ENCODE data around the gene SERPINB6.
"Not testable (repeated sequence)": the region's sequence is repeated elsewhere in the genome, so short reads cannot be mapped to it uniquely, and the experiment has no call there.

Gene SERPINB6

DNA sequence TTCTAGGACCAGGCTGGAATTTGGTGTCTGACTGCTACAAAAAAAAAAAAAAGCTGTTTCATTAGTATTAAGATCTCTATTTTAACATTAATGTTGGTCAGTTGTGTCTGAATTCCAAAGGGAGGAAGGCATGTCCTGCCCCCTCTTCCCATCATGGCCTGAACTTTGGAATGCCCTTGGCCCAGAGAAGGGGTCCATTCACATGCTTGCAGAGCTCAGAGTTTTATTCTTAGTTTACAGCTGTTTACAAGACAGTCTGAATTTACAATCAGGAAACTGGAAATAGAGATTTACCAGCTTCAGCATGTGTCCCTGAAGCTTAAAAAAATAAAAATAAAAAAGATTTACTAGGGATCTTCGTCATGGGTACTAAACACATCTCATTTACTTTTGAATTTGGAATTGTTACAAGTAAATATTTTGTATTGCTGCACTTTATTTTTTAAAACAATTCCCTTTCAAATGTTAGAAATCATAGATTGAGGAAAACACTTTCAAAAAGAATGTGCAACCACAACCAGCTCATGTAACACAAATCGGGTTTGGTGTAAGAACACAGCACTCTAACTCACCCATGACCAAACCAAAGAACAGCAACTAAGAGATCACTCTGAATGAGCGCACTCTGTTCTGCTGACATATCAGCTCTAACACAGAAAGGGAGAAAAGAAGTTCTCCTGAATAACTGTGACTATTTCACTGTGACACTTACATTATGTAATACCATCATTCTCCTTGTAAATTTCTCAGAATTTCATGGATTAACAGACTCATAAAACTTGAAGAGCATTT lies 6.6 kb upstream of the SERPINB6 start:
- DNase-seq (ENCODE audit: low spot score), result no peak

DNA sequence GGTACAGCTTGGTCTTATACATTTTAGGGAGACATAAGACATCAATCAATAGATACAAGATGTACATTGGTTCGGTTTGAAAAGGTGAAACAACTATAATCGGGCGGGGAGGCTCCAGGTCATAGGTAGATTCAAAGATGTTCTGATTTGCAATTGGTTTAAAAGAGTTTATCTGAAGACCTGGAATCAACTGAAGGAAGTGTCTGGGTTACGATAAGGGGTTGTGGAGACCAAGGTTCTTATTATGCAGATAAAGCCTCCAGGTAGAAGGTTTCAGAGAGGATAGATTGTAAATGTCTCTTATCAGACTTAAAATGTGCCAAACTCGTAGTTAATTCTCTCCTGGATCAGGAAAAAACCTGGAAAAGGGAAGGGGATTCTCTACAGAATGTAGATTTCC lies 5.9 kb upstream of the SERPINB6 start:
- DNase-seq (ENCODE audit: low spot score), result no peak

DNA sequence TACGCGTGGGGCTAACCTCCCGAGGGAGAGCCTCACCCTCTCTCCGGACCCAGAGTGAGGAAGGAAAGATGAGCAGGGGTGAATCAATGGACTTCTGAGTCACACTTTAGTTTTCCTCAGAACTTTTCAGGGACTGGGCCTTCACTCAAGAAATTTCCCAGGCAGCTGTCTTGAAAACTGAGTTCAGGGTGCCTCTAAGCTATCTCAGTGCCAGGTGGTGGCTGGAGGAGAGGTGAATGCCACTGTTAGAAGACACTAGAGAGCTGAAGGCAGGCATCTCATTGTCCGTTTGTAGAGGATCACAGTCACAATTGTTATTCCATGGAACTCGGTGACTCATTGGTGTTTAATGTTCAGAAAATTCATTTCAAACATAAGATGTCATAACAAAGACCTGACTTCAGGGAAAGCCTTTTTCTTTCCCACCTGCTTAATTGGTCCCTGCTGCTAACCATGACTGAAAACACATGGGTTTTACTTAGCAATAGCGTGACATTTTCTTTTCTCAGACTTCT lies 5.3 kb upstream of the SERPINB6 start:
- DNase-seq (ENCODE audit: low spot score), result no peak

DNA sequence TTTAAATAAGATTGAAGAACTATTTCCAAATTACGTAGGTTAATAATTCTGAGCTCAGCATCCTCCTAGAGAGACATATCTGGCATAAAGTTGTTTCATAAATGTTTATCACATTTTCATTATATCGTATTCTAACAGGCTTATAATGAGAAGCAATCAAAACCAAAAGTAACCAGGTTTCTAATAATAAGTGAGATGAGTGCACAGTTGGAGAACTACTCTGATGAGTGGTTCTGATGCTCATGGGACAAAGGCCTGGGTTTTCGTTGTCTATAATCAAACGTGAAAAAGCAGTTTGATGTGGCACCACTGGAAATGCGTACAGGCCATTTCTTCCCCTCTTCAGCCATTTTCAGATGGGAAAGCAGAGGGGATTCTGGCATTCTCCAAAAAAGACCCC lies 4.7 kb upstream of the SERPINB6 start:
- no peak for DNase-seq (ENCODE audit: low spot score)

DNA sequence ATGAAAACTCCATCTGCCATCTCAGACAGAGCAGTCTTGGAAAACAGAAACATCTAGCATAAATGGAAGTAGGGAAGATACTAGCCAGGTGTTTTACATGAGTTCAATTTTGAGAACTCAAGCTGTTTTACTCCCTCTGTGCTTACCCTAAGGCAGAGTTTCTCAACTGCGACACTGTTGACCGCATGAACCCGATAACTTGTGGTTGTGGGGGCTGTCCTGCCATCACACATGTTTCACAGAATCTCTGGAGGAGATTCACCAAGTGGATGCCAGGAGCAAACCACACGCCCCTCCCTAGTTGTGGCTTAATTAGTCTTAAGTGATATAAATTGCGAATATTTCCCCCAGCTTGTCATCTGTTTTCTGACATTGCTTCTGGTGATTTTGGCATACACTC lies 2.3 kb upstream of the SERPINB6 start:
- no peak for DNase-seq (ENCODE audit: low spot score)

DNA sequence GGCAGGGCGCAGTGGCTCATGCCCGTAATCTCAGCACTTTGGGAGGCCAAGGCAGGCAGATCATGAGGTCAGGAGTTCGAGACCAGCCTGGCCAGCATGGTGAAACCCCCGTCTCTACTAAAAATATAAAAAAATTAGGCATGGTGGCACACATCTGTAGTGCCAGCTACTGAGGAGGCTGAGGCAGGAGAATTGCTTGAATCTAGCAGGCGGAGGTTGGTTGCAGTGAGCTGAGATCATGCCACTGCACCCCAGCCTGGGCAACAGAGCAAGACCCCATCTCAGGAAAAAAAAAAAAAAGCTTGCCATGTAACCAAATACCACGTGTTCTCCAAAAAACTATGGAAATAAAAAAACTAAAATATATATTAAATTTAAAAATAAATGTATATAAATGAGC lies 1.8 kb upstream of the SERPINB6 start:
- DNase-seq (ENCODE audit: low spot score), result not testable (repeated sequence)

DNA sequence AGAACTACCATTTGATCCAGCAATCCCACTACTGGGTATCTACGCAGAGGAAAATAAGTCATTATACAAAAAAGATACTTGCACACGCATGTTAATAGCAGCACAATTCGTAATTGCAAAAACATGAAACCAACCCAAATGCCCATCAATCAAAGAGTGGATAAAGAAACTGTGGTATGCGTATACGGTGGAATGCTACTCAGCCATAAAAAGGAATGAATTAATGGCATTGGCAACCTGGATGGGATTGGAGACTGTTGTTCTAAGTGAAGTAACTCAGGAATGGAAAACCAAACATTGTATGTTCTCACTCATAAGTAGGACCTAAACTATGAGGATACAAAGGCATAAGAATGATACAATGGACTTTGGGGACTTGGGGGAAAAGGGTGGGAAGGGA lies 1.3 kb upstream of the SERPINB6 start:
- DNase-seq (ENCODE audit: low spot score), result not testable (repeated sequence)

DNA sequence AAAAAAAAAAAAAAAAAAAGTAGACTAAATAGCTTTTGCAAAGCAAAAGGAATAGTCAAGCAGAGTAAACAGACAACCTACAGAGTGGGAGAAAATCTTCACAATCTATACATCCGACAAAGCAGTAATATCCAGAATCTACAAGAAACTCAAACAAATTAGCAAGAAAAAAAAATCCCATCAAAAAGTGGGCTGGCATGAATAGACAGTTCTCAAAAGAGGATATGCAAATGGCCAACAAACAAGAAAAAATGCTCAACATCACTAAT lies 786 bp upstream of the SERPINB6 start:
- DNase-seq (ENCODE audit: low spot score), result not testable (repeated sequence)

DNA sequence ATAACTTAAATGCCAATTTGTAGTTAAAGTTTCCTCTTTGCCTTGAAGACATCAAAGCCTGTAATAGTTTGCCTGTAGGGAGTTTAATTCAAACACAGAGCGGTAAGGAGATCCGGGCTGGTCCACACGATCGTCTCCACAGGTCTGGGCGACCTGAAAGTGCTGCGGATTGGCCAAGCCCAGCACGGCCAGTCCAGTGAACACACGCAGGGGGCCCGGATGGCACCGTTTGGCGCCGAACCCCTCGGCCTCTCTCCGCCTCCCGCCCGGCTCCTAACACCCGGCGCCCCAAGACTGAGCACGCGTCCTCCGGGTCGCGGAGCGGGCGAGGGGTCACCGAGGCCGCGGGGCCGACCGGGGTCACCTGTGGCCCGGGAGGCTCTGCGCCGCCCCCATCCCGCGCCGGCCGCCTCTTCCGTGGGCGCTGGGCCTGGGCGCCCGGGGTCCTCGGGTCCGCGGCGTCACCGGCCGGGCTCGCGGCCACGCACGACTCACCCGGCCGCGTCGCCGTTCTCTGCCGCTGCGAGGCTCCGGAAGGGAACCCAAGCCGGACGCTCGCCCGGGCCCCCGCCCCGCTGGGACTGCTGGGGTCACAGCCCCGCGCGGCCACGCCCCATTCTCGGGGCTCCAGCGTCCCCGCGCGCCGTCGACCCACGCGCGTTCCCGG lies 481 bp downstream of the SERPINB6 start:
- no peak for DNase-seq (ENCODE audit: low spot score)

DNA sequence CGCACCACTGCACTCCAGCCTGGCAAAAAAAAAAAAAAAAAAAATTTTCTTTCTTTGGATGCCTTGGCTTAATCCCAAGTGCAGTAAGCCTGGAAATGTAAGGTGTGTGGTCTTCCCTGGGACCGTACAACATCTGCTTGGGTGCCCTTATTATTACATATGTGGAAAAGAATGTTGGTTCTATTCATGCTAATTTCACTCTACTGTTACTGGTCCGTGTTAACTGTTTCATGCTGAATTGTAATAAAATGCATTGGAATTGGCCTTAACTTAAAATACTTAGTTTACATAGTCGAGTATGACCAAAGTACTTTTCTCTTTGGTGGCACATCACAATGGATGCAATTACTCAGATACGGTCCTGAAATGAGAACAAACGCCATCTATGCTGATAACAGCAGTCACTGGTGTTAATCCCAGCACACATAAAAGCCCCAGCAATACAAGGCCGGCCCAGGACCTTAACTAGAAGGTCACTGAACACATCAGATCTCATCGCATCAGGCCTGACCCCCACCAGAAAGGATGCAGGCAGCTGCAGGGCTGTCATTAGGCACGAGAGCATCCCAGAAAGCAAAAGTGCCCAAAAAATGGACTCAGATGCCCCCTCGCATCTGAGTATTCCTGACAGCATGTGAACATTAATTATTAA lies 1.2 kb downstream of the SERPINB6 start:
- no peak for DNase-seq (ENCODE audit: low spot score)

DNA sequence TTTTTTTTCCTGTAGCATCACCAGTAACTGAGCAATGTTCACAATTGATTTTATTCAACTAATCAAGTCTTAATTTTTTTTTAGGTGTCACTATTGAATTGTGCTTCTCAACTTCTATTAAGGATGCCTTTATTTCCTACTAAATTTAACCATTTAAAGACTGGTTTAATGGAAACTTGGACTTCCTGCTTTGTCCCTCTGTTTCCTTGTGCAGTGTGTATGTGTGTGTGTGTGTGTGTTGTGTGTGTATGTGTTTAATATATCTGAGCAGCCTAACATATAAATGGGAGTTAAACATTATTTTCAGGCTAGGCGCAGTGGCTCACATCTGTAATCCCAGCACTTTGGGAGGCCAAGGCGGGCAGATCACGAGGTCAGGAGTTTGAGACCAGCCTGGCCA lies 1.8 kb downstream of the SERPINB6 start:
- DNase-seq (ENCODE audit: low spot score), result no peak

DNA sequence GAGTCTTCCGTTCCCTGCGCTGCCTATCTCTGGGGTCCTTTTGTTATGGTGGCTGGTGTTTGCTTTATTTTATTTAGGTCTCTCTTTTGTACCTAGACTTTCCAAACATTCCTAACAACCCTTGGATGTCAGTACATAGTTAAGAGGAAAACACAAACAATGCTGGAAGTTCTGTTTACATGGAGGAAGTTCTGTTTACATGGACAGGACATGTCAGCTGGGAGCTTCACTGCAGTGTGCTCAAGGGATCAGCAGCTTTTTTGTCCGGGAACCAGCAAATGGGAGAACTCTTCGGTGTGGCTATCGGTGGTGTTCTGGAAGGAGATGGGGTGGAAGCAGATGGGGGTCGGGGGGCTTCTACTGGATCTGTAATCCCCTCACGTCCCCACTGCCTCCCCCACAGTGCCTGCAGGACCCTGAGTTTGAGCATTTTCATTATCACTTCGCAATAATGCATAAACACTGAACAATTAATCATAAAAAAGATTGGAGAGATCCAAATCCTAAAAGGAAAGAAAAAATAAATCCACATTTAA lies 2.7 kb downstream of the SERPINB6 start:
- no peak for DNase-seq (ENCODE audit: low spot score)

DNA sequence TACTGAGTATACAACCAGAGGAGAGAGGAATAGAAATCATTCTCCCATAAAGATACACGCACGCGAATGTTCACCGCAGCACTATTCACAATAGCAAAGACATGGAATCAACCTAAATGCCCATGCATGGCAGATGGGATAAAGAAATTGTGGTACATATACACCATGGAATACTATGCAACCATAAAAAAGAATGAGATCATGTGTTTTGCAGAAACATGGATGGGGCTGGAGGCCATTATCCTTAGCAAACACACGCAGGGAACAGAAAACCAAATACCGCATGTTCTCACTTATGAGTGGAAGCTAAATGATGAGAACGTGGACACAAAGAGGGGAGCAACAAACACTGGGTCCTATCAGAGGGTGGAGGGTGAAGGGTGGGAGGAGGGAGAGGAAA lies 3.4 kb downstream of the SERPINB6 start:
- DNase-seq (ENCODE audit: low spot score), result no peak

DNA sequence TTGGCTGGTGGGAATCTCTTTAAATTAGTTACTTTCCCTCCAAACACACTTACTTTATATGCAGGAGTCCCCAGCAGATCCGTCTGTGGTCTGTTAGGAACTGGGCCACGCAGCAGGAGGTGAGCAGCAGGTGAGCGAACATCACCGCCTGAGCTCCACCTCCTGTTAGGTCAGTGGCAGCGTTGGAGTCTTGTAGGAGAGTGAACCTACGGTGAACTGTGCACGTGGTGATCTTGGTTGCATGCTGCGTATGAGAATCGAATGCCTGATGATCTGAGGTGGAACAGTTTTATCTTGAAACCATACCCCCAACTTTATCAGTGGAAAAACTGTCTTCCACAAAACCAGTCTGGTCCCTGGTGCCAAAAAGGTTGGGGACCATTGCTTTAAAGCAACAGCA lies 5.0 kb downstream of the SERPINB6 start:
- DNase-seq (ENCODE audit: low spot score), result no peak

DNA sequence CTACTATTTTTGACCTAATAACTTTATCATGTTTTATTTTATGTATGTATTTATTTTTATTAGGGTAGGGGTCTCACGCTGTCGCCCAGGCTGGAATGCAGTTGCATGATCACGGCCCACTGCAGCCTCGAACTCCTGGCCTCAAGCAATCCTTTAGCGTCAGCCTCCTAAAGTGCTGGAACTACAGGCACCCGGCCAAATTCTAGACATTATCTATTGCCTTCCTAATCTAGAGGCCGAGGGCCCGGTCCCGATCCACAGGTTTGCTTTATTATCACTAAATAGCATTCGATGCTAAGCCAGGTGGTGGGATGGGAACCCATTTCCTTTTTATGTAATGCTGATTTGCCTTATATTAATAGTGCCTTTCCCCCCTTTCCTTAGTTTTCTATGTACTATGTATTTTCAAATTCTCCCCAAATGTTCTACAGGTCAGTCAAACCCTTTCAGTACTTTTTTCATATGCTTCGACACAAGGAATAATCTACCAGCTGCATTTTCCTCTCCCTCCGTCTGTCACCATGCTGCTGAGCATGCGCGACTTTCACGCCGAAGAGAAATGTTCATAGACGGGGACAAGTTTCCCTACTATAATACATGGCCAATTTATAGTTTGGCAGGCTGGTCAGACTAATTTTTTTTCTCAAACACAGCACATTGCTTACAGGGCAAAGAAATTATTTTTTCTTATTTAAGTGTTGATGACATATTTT lies 6.4 kb downstream of the SERPINB6 start:
- no peak for DNase-seq (ENCODE audit: low spot score)

DNA sequence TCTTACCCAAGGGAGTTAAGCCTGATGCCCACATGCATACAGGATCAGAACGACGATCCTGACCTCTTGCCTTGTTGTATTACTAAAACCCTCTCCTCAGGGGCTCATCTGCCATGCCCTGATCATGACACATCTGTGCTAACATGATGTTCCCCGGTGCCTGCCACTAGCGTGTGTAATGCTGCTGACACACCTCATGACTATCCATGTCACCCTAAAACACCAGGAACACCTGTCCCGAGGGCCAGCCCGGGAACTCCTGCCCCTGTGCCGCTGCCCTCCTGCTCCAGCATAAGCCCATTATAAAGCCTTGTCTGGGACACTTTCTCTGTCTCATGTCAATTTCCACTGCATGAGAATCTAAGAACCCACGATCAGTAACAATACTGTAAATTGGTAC lies 7.6 kb downstream of the SERPINB6 start:
- DNase-seq (ENCODE audit: low spot score), result no peak

DNA sequence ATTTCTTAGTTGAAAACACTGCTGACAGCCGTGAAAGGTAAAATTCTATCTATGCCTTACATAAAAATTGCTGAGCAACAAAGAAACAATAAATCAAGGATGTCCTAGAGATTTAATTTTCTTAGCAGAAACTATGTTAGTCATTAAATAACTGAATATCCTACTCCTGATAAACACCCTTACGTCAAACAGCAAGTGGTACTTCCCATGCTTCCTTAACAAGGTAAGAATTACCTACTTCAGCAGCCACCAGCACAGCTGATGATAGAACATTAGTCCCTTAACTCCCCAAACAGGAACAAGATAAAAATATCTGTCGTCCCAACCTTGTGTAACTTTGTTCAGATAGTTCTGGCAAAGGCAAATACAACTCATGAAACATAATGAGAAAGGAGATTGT lies 8.7 kb downstream of the SERPINB6 start:
- DNase-seq (ENCODE audit: low spot score), result no peak

DNA sequence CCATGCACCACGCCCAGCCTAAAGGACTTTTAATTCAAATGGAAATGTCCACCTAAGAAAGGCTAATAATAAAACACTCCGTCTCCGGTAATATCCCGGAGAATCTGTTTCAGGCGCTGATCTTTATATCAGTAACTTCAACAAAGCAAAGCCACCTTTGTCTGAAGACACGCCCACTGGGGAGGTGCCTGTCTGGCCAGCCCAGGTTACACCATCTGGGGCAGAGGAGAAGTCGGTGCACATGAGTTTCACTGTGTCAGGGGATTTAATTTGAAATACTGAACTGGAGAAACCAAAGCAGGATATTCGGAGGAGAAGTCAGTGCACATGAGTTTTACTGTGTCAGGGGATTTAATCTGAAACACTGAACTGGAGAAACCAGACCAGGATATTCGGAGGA lies 9.4 kb downstream of the SERPINB6 start:
- no peak for DNase-seq (ENCODE audit: low spot score)

DNA sequence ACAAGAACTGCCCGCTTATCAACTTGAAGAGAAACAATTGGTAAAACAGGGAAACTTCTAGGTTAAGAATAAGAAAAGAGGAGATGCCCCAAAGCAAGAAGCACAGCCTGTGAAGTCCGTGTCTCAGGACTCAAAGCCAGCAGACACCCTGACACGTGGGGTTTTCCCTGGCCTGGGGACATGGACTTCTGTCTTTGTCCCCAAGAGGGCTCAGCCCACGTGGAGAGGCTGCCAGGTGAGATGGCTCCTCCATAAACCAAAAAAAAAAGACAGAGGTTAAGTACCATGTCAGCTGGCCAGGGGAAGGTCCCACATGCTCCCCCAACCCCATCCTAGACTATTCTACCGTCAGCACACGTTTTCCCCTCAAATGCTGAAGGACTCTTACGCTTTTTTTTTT lies 9.9 kb downstream of the SERPINB6 start:
- no peak for DNase-seq (ENCODE audit: low spot score)

DNA sequence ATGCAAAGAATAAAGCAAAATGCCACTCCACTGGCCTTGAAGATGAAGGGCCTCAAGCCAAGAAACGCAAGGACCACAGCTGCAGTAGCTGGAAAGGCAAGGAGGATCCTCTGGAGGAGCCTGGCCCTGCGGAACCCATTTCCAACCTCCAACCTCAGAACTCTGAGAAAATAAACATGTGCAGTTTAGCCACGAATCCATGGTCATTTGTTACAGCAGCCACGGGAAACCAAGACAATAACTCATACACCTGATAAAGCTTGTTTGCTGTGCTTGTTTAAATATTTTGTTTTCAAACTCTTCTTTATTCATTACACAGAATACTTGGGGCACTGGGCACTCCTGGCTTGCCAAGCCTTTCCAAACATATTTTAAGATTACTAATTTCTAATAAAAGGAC lies 10.4 kb downstream of the SERPINB6 start:
- no peak for DNase-seq (ENCODE audit: low spot score)

DNA sequence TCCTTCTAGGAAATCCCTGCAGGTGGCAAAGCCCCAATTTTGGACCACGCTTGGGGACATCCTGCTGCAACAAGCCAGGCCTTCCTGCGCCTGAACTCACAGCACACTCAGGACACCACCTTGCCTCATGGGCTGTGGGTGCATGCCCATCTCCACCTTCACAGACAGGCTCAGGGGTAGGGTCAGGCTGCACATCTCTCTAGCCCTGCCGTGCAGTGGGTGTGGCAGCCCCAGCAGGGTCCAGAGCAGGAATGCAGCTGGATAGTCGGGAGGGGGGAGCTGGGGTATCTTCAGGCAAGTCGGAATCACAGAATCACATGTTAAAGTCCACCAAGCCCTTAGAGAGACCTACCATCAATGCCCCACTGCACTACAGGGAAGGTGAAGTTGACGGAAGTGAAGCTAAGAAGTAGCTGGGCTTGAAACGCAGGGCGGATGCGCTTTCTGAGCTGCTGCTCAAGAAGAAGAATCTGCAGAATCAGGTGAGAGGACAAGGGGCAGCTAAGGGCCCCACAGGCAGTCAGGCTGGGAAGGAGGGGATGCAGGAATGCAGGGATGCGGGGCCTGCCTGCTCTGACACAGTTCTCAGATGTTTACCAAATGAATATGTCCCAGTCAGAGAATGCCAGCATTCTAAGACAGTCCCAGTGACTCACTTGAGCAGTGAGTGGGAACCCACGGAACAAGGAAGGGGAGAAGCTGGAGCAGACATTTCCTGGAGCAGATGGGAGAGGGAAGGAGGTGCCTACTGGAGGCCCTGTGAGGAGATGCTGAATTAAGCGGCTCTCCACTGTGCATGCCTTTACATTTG lies 11.3 kb downstream of the SERPINB6 start:
- no peak for DNase-seq (ENCODE audit: low spot score)

DNA sequence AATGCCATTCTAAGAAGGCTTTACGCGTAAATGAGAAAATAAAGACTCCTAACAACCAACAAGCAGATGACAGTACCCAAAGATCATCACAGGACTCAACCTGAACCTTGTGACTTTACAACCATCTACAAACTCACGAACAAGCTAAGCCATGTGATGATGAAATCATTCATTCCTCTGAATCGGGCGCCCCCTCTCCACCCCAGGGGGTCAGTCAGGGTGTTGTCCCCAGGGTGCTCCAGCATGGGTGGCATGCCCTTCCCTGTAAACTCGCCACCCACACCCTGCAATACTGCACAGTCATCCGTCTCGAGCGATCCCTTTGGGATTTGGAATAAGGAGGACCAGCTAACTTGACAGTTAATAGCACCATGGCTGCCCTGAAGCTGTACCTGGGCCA lies 12.6 kb downstream of the SERPINB6 start:
- DNase-seq (ENCODE audit: low spot score), result no peak
